Glutamatergic neuron (in vitro differentiated cells): ENCODE measurements around the gene TBC1D17. TPM values are rescaled to one million over a fixed set of nuclear protein-coding genes. Genes with fewer than 3 reads are reported as not detected.

Source experiments
- DNase-seq: peaks from one replicate; pipeline ENCODE4 v3.0.0; 2022
- H3K27ac Mint-ChIP-seq: one replicate; pipeline ENCODE4 v1.8.0; 2020; ENCODE audit warnings: mild to moderate bottlenecking, mixed read lengths, inconsistent platforms; ENCODE audit not compliant: unreplicated experiment
- H3K27me3 Mint-ChIP-seq: one replicate; pipeline ENCODE4 v1.8.0; 2020; ENCODE audit warnings: mild to moderate bottlenecking, moderate library complexity, mixed read lengths, inconsistent platforms; ENCODE audit not compliant: unreplicated experiment
- H3K36me3 Mint-ChIP-seq: one replicate; pipeline ENCODE4 v1.8.0; 2020; ENCODE audit warnings: mild to moderate bottlenecking, mixed read lengths, inconsistent platforms; ENCODE audit not compliant: unreplicated experiment
- H3K4me1 Mint-ChIP-seq: one replicate; pipeline ENCODE4 v1.8.0; 2020; ENCODE audit warnings: mild to moderate bottlenecking, low read depth, mixed read lengths, inconsistent platforms; ENCODE audit not compliant: unreplicated experiment
- H3K4me3 Mint-ChIP-seq: one replicate; pipeline ENCODE4 v1.8.0; 2020; ENCODE audit warnings: mild to moderate bottlenecking, mixed read lengths, inconsistent platforms; ENCODE audit not compliant: unreplicated experiment
- H3K9me3 Mint-ChIP-seq: one replicate; pipeline ENCODE4 v1.8.0; 2020; ENCODE audit warnings: mild to moderate bottlenecking, moderate library complexity, mixed read lengths, inconsistent platforms; ENCODE audit not compliant: unreplicated experiment
- total RNA-seq: library from RNA; stranded (reverse); fragmentation: NEBNext Ultra II Directional; extraction: Animal tissue kit (Norgen Biotek cat#: 25700); gene quantifications from one replicate; pipeline ENCODE4 v1.2.1, GENCODE V29; 2021; ENCODE audit not compliant: unreplicated experiment
- TF ChIP-seq, protein P1 (sequence below): fragments of 200-600 bp; sonication (generic); IDR thresholded peaks from one replicate; pipeline ENCODE4 v1.5.0; 2021; ENCODE audit not compliant: partially characterized antibody, unreplicated experiment

TBC1D17 gene
- total RNA-seq, 1 donor from 2014 or later, result 56.8 TPM

DNA sequence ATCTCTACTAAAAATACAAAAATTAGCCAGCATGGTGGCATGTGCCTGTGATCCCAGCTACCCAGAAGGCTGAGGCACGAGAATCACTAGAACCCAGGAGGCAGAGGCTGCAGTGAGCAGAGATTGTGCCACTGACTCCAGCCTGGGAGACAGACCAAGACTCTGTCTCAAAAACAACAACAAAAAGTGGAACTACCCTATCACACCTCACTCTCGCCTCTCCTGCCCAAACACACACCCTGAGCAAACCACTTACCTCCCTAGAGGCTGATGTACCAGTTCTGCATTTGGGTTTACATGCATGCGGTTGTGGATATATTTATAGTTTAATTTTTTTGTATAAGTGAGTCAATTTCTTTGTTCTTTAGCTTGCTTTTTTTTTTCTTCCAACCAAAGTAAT is 34.2 kb upstream of the TBC1D17 start:
- Mint-ChIP-seq H3K4me3 (no peak overlapping the region), H3K9me3 (no peaks in the 10 kb centered on the region), H3K36me3 (peaks cover 11% of the 10 kb centered on the region), H3K27ac (no peak overlapping the region), H3K4me1 (no peaks in the 10 kb centered on the region), H3K27me3 (peaks cover 3% of the 10 kb centered on the region)
- DNase-seq, result no peak
- TF ChIP-seq, protein P1, sequence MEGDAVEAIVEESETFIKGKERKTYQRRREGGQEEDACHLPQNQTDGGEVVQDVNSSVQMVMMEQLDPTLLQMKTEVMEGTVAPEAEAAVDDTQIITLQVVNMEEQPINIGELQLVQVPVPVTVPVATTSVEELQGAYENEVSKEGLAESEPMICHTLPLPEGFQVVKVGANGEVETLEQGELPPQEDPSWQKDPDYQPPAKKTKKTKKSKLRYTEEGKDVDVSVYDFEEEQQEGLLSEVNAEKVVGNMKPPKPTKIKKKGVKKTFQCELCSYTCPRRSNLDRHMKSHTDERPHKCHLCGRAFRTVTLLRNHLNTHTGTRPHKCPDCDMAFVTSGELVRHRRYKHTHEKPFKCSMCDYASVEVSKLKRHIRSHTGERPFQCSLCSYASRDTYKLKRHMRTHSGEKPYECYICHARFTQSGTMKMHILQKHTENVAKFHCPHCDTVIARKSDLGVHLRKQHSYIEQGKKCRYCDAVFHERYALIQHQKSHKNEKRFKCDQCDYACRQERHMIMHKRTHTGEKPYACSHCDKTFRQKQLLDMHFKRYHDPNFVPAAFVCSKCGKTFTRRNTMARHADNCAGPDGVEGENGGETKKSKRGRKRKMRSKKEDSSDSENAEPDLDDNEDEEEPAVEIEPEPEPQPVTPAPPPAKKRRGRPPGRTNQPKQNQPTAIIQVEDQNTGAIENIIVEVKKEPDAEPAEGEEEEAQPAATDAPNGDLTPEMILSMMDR, result no peak

DNA sequence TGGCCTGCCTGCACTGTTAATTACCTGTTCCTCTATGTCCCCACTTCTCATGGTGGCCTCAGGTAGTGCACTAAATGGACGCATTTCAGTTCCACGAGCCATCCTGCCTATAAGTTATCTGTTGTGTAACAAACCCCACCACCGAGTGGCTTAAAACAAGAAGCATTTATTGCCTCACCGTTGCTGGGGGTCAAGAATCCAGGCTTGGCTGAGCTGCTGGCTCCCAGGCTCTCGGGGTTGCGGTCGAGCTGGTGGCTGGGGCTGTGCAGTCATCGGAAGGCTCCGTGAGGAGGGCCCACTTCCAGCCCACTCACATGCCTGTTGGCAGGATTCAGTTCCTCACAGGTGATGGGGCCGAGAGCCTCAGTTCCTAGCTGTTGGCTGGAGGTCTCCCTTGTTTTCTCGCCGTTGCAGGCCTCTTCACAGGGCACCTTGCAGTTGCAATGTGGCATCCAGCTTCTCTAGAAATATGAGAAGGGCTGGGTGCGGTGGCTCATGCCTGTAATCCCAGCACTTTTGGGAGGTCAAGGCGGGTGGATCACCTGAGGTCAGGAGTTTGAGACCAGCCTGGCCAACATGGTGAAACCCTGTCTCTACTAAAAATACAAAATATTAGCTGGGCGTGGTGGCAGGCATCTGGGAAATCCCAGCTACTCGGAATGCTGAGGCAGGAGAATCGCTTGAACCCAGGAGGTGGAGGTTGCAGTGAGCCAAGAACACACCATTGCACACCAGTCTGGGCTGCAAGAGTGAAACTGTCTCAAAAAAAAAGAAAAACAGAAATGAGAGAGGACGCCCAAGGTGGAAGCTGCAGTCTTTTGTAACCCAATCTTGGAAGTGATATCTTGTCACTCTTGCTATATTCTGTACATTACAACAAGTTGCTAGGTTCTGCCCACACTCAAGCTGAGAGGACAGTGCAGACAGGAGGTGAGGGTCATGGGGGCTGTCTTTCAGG is 33.1 kb upstream of the TBC1D17 start:
- Mint-ChIP-seq H3K27me3 (peaks cover 2% of the 10 kb centered on the region), H3K9me3 (no peaks in the 10 kb centered on the region), H3K4me3 (no peak overlapping the region), H3K4me1 (no peaks in the 10 kb centered on the region), H3K36me3 (no peaks in the 10 kb centered on the region), H3K27ac (no peak overlapping the region)
- no peak for DNase-seq
- TF ChIP-seq, protein P1, result no peak

DNA sequence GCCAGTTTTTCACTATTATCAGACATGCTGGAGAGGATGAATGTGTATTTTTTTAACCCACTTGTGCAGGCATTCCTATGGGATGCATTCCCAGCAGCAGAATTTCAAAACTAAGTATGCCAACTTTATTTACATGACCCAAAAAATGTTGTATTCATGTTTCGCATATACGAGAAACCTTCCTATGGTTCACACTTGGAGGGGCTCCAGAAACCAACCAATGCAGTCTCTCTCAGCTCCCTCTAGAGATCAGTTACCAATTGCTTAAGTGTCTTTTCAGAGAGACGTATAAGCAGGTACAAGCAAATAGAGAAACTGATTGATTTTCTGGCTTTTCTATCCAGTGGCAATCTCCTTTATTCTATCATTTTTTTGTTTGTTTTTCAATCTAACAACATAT is 32.1 kb upstream of the TBC1D17 start:
- Mint-ChIP-seq H3K27ac (no peak overlapping the region), H3K27me3 (peaks cover 4% of the 10 kb centered on the region), H3K4me1 (peaks cover 6% of the 10 kb centered on the region), H3K4me3 (no peak overlapping the region), H3K36me3 (peaks cover 5% of the 10 kb centered on the region), H3K9me3 (peaks cover 4% of the 10 kb centered on the region)
- TF ChIP-seq, protein P1, result no peak
- no peak for DNase-seq

DNA sequence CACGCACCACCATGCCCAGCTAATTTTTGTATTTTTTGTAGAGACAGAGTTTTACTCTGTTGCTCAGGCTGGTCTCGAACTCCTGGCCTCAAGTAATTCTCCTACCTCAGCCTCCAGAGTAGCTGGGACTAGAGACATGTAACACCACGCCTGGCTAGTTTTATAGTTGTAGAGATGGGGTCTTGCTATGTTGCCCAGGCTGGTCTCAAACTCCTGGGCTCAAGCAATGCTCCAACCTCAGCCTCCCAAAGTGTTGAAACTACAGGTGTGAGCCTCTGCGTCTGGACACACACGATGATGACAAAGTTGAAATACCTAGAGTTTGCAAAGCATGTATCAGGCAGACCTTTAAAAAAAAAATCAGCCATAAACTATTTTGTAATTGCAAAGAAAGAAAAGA is 31.1 kb upstream of the TBC1D17 start:
- peaks cover 6% of the 10 kb centered on the region for H3K9me3 Mint-ChIP-seq
- no peak overlapping the region for H3K4me3 Mint-ChIP-seq
- peaks cover 2% of the 10 kb centered on the region for H3K27me3 Mint-ChIP-seq
- peaks cover 6% of the 10 kb centered on the region for H3K4me1 Mint-ChIP-seq
- TF ChIP-seq, protein P1, result no peak
- H3K27ac Mint-ChIP-seq, result no peak overlapping the region
- H3K36me3 Mint-ChIP-seq, result peaks cover 5% of the 10 kb centered on the region
- no peak for DNase-seq
